Body of pancreas (tissue), 4 donors: ENCODE results near the gene RAB3GAP2. TPM values are rescaled to one million over a fixed set of nuclear protein-coding genes. Genes with fewer than 3 reads are reported as not detected.

ENCODE experiments used
- ATAC-seq: fragments of 150-250 bp; one replicate; pipeline ENCODE4 v1.9.1; 2016
- DNase-seq, 4 donors: peaks; one replicate each; pipeline ENCODE4 v3.0.0-alpha.2; 2019
- H3K27ac ChIP-seq, 4 donors: fragments of 200-600 bp; sonication (generic); 1 replicate in 3 of 4; 2 replicates in 1 of 4; pipeline versions ENCODE4 v1.5.1 to v1.6.1; 2016 to 2019; ENCODE audit warnings: mild to moderate bottlenecking in 1 of 4, mixed read lengths in 1 of 4, moderate library complexity in 1 of 4
- H3K27me3 ChIP-seq, 2 donors: fragments of 200-600 bp; sonication (generic); one replicate each; pipeline ENCODE4 v1.6.0; 2016; ENCODE audit warnings: mild to moderate bottlenecking in 1 of 2
- H3K36me3 ChIP-seq, 2 donors: fragments of 200-600 bp; sonication (generic); replicated peaks in 1 of 2; 2 replicates each; pipeline ENCODE4 v1.5.1; 2016; ENCODE audit warnings: low read depth in 2 of 2; ENCODE audit not compliant: insufficient read depth in 1 of 2
- H3K4me1 ChIP-seq: fragments of 200-600 bp; sonication (generic); one replicate; pipeline ENCODE4 v1.6.0; 2016
- H3K4me3 ChIP-seq, 2 donors: fragments of 200-600 bp; sonication (generic); 1 replicate in 1 of 2; 2 replicates in 1 of 2; pipeline ENCODE4 v1.5.1; 2016 to 2019
- H3K9me3 ChIP-seq, 3 donors: fragments of 200-600 bp; sonication (generic); 1 replicate in 2 of 3; 2 replicates in 1 of 3; pipeline ENCODE4 v1.5.1; 2016
- POLR2A ChIP-seq, 3 donors: fragments of 450-650 bp; IDR thresholded peaks; one replicate each; pipeline ENCODE4 v1.6.1; 2016; ENCODE audit warnings: antibody characterized with exemption in 3 of 3, mild to moderate bottlenecking in 2 of 3
- WGBS, 2 donors: methylation state at CpG; one replicate each; pipeline ENCODE4 v1.1.5; 2017; 5-methylcytosine and 5-hydroxymethylcytosine counted together
- intact Hi-C: fragments of 100-400 bp; cut with DNase I; formaldehyde crosslinking; loops from one replicate; pipeline ENCODE4 v1.15.1; 2023
- total RNA-seq, 2 donors: library from RNA; depleted of rRNA; stranded (reverse); fragments of >200 nt; gene quantifications; one replicate each; pipeline ENCODE4 v1.1.0, GENCODE V29; 2016
- TF ChIP-seq, protein P1 (sequence below), 7 experiments: fragments of 450-650 bp in 4 of 7; fragments of 200-600 bp in 3 of 7; sonication (generic) in 3 of 7; IDR thresholded peaks; one replicate each; pipeline ENCODE4 v1.5.1; 2016 to 2019; ENCODE audit warnings: antibody characterized with exemption in 7 of 7

RAB3GAP2 gene
- total RNA-seq, 2 donors from 2014 or later = 14.5 to 17.5 TPM

DNA sequence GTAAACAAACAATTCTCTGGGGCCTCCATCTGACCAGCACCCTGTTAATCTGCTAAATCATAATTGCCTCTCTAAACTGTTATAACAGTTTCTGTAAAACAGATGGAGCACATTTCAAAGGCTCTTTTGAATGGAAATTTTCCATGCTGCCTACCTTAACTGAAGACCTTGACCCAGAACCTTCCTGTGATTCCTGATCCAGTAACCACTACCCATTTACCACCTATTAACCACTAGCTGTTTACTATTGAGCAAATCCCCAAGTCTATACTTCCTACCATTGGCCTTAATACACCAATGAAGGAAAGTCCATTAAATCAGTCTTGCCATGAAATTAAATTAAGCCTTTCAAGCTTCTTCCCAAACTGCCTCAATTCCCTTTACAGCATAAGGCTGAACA, 46.3 kb downstream of the RAB3GAP2 start:
- no peak overlapping the region for H3K27ac ChIP-seq
- TF ChIP-seq, protein P1, sequence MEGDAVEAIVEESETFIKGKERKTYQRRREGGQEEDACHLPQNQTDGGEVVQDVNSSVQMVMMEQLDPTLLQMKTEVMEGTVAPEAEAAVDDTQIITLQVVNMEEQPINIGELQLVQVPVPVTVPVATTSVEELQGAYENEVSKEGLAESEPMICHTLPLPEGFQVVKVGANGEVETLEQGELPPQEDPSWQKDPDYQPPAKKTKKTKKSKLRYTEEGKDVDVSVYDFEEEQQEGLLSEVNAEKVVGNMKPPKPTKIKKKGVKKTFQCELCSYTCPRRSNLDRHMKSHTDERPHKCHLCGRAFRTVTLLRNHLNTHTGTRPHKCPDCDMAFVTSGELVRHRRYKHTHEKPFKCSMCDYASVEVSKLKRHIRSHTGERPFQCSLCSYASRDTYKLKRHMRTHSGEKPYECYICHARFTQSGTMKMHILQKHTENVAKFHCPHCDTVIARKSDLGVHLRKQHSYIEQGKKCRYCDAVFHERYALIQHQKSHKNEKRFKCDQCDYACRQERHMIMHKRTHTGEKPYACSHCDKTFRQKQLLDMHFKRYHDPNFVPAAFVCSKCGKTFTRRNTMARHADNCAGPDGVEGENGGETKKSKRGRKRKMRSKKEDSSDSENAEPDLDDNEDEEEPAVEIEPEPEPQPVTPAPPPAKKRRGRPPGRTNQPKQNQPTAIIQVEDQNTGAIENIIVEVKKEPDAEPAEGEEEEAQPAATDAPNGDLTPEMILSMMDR (IDR thresholded peaks at IDR 0.05) = no peak
- no peak for TF ChIP-seq POLR2A (IDR thresholded peaks at IDR 0.05)
- DNase-seq = no peak
- no peaks in the 10 kb centered on the region for H3K4me1 ChIP-seq
- no peaks in the 10 kb centered on the region for H3K27me3 ChIP-seq
- H3K4me3 ChIP-seq = no peak overlapping the region
- intact Hi-C loops = no loop called here
- H3K9me3 ChIP-seq = no peaks in the 10 kb centered on the region
- no peak for ATAC-seq
- H3K36me3 ChIP-seq = no peaks in the 10 kb centered on the region

DNA sequence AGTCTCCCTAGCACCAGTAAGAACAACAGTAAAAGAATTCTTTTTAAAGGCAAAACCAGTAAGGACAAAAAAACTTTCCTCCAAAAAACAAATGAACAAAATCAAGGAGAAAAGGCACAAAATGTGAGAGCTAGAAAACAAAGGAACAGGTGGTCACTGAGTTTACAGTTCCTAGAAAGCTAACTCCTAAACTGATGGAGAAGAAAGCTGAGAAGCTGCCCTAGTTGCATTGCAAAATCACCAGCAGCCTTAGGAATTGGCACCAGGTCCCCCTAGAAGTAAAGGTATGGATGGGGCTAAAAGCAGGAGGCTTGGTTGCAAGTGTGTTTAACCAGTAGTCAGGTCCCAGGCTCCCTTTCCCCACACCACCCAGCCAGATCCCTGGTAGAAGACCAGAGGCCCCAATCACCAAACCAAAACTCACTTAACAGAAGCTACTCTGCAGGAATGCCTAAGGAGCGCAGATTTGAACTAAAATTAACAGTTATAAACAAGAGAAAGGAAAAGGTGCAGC, 47.6 kb downstream of the RAB3GAP2 start:
- intact Hi-C loops = no loop called here
- Histone ChIP-seq H3K27ac (no peak overlapping the region), H3K27me3 (no peaks in the 10 kb centered on the region), H3K9me3 (no peaks in the 10 kb centered on the region), H3K36me3 (no peaks in the 10 kb centered on the region), H3K4me1 (no peaks in the 10 kb centered on the region), H3K4me3 (no peak overlapping the region)
- no peak for DNase-seq
- 90 to 100% methylated on average over 1 of the region's 1 CpG for WGBS, 2 donors
- ATAC-seq = no peak
- TF ChIP-seq, protein P1 (IDR thresholded peaks at IDR 0.05) = no peak
- TF ChIP-seq POLR2A (IDR thresholded peaks at IDR 0.05) = no peak

DNA sequence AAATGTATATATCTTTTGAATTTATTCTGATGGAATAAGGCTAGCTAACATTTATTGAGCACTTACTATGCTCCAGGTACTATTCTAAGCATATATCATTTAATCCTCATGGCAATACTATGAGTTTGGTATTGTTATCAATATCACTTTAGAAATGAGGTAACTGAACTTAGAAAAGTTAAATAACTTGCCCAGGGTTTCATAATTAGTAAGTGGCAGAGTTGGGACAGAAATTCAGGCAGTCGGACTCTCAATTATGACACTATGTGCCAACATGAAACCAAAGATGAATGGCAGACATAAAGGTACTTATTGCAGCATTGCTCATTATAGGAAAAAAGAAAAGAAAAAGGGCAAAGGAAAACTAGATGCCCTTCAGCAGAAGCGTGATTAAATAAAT, 48.2 kb downstream of the RAB3GAP2 start:
- Histone ChIP-seq H3K4me3 (no peak overlapping the region), H3K9me3 (no peaks in the 10 kb centered on the region), H3K36me3 (no peaks in the 10 kb centered on the region), H3K27ac (no peak overlapping the region), H3K4me1 (no peaks in the 10 kb centered on the region), H3K27me3 (no peaks in the 10 kb centered on the region)
- WGBS, 2 donors = 83 to 95% methylated on average over 2 of the region's 2 CpGs
- intact Hi-C loops = no loop called here
- no peak for DNase-seq
- no peak for ATAC-seq
- TF ChIP-seq, protein P1 (IDR thresholded peaks at IDR 0.05) = no peak

DNA sequence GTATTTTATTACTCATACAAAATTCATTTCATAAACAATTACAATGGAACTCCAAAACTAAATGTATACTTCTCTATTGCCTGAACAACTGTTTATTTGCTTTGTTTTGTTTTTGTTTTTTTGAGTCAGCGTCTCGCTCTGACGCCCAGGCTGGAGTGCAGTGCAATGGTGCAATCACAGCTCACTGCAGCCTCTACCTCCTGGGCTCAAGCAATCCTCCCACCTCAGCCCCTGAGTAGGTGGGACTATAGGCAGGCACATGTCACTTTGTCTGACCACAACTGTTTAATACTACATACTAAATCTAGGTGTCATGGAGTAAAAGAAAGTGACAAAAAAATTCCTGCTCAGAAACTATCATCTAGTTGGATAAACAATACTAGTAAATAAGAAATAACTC, 49.3 kb downstream of the RAB3GAP2 start:
- TF ChIP-seq, protein P1 (IDR thresholded peaks at IDR 0.05) = no peak
- Histone ChIP-seq H3K27me3 (no peaks in the 10 kb centered on the region), H3K4me1 (no peaks in the 10 kb centered on the region), H3K27ac (no peak overlapping the region), H3K9me3 (no peaks in the 10 kb centered on the region), H3K36me3 (no peaks in the 10 kb centered on the region), H3K4me3 (no peak overlapping the region)
- DNase-seq = no peak
- intact Hi-C loops = no loop called here
- WGBS, 2 donors = 87 to 90% methylated on average over 3 of the region's 3 CpGs
- ATAC-seq = no peak

DNA sequence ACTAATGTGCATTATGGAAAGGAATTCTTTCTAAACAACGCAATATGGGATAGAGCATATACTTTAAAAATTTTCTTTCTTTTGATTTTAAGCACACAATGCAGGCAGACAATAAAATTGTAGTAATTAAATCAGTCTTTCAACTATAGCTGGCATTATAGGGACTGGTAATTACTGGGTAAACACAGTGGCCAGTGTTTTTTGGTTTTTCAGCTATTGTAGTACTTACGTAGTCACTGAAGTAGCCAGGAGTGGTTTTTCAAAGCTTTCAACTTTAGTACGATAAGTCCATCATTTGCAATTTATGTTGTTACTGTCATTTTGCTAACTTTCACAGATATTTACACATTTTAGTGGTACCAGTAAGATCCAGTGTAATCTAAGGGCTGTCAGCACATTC, 50.6 kb downstream of the RAB3GAP2 start:
- DNase-seq (no peak), ATAC-seq (no peak)
- 92 to 93% methylated on average over 3 of the region's 3 CpGs for WGBS, 2 donors
- Histone ChIP-seq H3K9me3 (no peaks in the 10 kb centered on the region), H3K27me3 (no peaks in the 10 kb centered on the region), H3K36me3 (no peaks in the 10 kb centered on the region), H3K27ac (no peak overlapping the region), H3K4me3 (no peak overlapping the region), H3K4me1 (no peaks in the 10 kb centered on the region)
- intact Hi-C loops = no loop called here
- TF ChIP-seq POLR2A (IDR thresholded peaks at IDR 0.05) = no peak
- TF ChIP-seq, protein P1 (IDR thresholded peaks at IDR 0.05) = no peak
